ENCODE measurements around the gene LGALS13.

LGALS13 gene, protein sequence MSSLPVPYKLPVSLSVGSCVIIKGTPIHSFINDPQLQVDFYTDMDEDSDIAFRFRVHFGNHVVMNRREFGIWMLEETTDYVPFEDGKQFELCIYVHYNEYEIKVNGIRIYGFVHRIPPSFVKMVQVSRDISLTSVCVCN

DNA sequence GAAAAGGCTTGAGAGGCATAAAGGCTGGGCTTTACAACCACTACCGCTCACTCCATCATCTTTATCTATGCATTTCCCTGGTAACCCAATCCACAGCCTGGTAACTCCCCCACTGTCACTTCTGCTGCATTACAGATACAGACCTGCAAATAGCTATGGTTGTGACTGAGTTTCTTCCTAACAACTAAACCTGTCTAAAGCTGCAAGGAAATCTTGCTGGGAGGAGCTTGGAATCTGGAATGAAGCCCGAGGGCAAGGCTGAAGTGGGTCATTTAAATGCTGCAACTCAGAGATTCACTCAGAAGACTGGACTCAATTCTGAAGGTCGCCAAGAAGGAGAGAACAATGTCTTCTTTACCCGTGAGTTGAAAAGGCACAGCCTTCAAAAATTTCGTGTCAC, at the start of gene LGALS13:
TSS of gene LGALS13 (plus strand) at position 301 of the 400 bp plus-strand sequence. CDS start at position 346, 45 bp downstream.
- no peak for DNase-seq

- DNase-seq, result no peak
Measured at GRCh38 chr19:39553082-39553652, 49.2 kb upstream of the LGALS13 start.

DNA sequence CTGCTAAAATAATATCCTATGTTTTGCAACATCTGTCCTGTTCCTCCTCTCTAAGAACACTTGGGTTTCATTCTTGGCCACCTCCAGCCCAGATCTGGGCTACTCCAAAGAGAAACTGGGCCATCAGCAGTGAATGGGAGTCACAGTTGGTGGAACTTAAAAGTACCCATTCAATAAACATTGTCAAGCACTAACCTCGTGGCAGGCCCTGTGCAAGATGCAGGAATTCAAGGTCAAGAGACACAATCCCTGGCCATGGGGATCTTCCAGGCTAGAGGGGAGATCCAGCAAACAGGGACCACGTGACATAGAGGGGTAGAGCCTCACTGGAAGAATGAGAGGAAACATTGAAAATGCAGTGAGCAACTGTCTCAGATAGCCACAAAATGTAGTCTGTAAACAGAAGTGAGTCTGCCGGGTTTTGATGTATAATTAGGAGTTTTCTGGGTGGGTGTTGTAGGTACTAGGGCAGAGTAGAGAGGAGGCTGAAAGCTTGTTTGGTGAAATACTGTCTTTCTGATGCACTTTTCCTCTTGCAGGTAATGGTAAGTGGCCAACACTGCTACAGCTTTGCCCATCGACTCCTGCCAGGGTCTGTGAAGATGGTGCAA, 47.5 kb upstream of the LGALS13 start:
- DNase-seq, result no peak

DNA sequence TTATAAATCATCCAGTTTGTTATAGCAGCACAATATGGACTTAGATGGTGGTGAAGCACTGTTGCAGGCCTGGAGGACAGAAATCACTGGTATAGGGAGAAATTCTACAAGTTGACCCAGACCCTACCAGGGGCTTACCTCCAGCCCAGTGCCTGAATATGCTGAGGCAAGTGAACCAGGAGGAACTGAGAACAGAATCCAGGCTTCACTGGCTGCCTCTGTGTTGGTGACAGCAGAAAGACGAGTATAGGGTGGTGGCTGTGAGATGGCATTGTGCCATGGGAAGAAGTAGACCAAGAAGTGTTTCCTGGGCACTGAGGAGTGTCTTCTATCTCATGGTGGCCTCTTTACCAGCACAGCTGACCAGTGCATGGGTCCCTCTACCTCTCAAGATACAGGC, 46.4 kb upstream of the LGALS13 start:
- DNase-seq, result peak in 1 of 56 donors; percentile 2

DNA sequence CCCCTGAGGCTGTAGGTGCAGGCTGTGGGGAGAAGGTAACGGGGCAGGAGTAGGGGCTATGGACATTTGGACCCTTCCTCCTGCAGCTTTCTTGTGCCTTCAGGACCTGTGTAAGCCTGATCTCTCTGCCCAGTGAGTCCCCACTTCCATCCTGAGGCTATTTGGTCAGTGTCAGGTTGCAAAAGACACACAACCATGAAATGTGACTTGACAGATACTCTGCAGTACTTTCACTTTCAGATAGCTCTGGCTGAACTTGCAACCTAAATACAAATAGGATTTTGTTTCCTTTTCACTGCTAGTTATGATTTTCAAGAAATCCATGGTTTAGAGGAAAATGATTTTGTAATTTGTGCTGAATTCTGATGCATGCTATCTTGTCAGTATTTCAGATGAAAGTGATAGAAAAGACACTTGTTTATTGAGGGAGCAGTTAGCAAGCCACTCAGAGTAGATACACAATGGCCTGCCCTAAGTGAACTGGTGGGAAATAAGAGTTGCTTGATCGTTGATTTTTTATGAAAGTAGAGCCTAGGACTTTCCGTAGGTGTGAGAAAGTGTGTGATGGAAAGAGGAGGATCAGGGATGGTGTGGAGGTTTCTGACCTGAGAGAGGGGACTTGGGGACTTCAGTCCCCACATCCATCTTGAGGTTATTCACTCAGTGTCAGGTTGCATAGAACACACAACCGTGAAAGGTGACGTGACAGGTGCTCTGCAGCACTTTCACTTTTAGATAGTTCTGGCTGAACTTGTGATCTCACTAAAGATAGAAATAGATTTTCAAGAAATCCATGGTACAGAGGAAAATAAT, 44.3 kb upstream of the LGALS13 start:
- DNase-seq, result peak in 1 of 56 donors; percentile 2

- no peak for DNase-seq
Measured at GRCh38 chr19:39558624-39559117, 43.7 kb upstream of the LGALS13 start.

DNA sequence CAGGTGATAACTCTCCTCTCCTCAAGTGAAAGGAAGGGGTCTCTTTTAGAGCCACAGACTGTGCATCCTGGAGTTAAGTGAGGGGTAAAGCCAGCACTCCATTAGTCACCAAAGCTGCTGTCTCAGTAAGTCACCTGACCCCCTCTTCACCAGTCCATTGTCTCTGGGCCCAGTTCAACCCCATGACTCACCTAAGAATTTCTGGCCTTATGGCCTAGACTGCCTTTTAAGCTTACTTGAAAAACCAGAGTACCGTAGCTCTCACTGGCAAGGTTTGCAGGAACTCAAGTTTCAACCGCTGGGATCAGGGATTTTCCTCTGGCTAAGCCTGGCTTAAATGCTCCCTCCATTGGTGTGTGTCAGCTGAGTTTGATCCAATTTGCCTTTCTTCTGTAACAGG, 38.9 kb upstream of the LGALS13 start:
- DNase-seq, result no peak

DNA sequence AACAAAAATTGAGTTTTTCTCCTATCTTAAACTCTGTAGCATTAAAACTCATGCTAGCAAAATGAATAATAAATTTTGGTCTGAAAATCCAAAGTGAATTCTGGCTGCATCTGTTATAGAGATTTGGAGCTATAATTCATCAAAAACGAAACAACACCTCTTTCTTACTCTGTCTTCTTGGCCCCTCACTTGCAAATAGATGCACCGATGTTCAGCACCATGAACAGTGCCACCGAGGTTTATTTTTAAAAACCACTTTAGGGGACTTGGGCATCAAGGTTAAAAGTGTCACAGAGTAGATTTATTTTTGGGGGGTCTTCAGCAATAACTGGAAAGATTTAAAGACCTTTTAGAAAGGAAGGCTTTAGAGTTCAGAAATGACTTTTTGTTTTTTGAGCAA, 36.3 kb upstream of the LGALS13 start:
- no peak for DNase-seq

DNA sequence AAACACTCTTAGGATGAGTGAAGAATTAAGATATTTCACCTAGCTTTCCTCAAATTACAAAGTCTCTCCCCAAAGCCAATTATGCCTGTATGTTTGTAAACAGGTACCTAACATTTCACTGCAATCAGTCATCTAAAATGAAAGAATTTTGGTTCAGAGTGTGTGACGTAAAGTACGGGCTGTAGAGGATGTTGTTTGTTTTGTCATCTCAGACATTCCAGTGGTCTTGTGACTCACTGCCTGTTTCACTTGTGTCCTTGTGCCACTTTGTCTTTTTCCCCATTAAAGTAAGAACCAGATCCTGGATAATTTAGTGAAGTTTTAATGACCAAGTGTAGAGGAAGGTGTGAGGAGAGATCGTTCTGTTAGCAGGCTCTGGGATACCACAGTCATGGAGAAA, 33.7 kb upstream of the LGALS13 start:
- no peak for DNase-seq

- DNase-seq, result no peak
Measured at GRCh38 chr19:39582442-39582841, 19.9 kb upstream of the LGALS13 start.

DNA sequence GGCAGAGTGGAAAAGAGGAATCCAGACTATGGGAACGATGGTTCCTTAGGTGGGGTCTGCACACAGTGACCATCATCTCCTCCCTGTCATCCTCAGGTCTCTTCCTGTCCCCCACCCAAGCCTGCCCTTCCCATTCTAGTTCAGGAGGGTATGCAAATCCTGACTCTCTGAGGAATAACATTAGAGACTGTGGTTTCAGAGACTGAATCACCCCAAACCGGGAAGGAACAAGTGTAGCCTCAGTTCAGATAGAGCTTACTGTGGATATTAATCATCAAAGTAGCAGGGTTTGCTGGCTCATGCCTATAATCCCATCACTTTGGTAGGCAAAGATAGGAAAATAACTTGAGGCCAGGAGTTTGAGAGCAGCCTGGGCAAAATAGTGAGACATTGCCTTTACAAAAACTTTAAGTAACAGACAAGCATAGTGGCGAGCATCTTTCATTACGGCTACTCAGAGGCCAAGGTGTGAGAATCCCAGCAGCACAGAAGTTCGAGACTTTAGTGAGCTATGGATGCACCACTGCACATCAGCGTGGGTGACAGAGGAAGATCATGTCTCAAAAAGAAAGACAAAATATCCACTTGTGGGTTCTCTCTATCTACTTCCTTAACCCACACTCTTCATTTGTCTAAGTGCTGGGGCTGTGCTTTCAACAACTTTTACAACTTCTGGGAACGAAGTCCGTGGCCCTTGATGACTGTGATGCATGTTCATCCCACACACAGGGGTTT, 19.3 kb upstream of the LGALS13 start:
- DNase-seq, result no peak

DNA sequence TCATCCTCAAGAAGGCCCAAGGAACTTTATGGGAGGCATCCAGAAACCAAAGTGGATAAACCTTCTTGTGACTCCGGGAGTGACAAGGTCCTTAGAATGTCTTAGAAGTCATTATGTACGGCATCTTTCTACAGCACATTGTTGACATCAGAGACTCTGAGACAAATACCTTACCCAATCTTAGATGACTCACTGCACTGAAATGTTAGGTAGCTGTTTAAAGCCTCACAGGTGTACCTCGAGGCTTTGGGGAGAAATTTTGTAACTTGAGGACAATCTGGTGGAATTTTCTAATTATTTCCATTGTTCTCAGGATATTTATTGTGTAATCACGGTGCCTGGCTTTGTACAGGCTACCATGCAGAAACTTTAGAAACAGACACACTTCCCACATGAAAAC, 14.8 kb upstream of the LGALS13 start:
- DNase-seq, result no peak

GRCh38 chr19:39588066-39588465, 14.3 kb upstream of the LGALS13 start:
- no peak for DNase-seq

DNA sequence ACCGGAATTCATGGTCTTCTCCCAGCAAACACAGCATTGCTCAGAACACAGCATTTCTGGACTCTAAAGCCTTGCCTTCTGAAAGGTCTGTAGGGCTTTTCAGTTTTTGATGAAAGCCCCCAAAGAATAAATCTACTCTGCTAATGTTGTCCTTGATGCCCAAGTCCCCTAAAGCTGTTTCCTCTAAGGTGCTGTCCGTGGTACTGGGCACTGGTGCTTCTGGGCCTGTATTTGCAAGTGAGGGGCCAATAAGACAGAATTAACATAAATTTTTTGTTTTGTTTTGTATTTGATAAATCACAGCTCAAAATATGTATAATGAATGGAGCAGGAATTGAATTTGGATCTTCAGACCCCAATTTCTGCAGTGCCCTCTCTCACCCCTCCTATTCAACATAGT, 12.1 kb upstream of the LGALS13 start:
- no peak for DNase-seq

DNA sequence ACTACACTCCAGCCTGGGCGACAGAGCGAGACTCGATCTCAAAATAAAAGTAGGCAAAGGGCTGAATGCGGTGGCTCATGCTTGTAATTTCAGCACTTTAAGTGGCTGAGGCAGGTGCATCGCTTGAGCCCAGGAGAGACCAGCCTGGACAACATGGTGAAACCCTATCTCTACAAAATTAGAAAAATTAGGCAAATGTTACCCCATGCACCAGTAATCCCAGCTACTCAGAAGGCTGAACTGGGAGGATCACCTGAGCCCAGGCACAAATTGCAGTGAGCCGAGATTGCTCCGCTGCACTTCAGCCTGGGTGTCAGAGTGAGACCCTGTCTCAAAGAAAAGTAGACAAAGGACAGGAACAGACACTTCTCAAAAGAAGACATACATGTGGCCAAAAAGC, 9.9 kb upstream of the LGALS13 start:
- DNase-seq, result no peak

GRCh38 chr19:39595950-39596349, 6.4 kb upstream of the LGALS13 start:
- no peak for DNase-seq

DNA sequence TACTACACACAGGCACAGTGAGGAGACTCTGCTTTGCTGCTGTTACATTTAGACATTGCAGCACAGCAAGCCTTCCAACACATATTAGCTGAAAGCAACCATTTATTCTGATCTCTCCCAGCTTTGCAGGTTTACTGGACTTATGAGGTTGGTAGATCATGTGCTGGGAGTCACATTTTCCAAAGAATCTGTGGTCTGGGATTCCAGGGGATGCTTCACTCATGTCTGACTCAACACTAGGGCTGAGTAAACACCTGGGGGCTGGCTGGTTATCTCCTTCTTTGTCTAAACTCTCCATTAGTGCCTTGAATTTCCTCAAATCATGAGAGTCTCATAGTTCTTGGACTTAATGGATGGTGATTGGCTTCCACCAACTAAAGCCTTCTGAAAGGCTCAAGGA, 5.4 kb upstream of the LGALS13 start:
- no peak for DNase-seq

DNA sequence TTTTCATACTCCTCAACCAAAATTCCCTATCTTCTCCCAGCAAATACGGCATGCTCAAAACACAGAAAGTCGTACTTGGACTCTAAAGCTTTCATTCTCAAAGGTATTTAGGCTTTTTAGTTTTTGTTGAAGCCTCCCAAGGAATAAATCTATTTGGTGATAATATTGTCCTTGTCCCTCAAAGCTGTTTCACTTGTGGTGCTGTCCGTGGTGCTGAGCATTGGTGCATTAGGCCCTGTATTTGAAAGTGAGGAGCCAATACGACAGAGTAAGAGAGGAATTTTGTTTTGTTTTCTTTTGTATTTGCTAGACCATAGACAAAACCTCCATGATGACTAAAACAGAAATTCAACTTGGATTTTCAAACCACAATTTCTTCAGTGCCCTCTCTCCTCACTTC, 3.2 kb upstream of the LGALS13 start:
- no peak for DNase-seq

DNA sequence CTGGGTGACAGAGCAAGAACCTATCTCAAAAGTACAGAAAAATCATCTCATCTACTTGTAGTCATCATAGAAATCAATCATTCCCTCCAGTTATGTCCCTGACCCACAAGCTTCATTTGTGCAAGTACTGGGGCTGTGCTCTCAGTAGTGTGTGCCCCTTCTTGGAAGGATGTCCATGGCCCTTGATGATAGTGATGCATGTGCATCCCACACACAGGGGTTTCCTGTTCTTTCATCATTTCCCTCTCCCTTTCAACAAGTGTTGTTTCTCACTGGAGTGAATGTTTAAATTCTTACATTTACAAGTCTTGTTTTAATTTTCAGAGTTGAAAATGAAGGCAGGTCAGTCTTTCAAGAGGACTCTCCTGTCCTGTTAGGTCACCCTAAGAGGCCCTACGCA, 1.5 kb downstream of the LGALS13 start:
- DNase-seq, result no peak

- DNase-seq, result no peak
Measured at GRCh38 chr19:39607021-39607420, 4.7 kb downstream of the LGALS13 start.

DNA sequence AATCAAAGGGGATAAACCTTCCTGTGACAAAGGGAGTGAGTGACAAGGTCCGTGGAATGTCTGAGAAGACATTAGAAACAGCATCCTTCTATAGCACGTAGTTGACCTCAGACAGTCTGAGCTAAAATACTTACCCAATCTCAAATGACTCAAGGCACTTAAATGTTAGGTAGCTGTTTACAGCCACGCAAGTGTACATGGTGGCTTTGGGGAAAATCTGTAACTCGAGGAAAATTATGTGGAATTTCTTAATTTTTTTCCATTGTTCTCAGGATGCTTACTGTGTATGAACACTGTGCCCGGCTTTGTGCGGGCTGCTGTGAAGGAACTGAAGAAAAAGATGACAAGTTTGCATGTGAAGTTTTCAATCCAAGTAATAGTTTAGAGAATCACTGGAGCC, 5.2 kb downstream of the LGALS13 start:
- no peak for DNase-seq

GRCh38 chr19:39613597-39613996, 11.3 kb downstream of the LGALS13 start:
- no peak for DNase-seq

Measured in nucleus accumbens (tissue), 56 donors.